Adrenal gland (tissue), 12 donors: ENCODE data around the gene ZNHIT1. TPM values are rescaled to one million over a fixed set of nuclear protein-coding genes. Genes with fewer than 3 reads are reported as not detected.
A peak's percentile ranks its signal among the peaks of the same experiment; 100 is the strongest.

Experiments used
- DNase-seq, 7 donors: peaks; one replicate each; pipeline ENCODE4 v3.0.0-alpha.2; 2019 to 2020
- H3K27ac ChIP-seq, 5 donors: fragments of 200-600 bp; sonication (generic) in 4 of 5; 1 replicate in 3 of 5; 2 replicates in 2 of 5; pipeline versions ENCODE4 v1.5.1 to v1.8.0; 2016 to 2020; ENCODE audit warnings: mild to moderate bottlenecking in 1 of 5
- H3K27me3 ChIP-seq: fragments of 200-600 bp; 2 replicates; pipeline ENCODE4 v1.8.0; 2021
- H3K36me3 ChIP-seq, 2 donors: fragments of 200-600 bp; replicated peaks in 1 of 2; 1 replicate in 1 of 2; 2 replicates in 1 of 2; pipeline versions ENCODE4 v1.5.1 to v1.8.0; 2018 to 2022
- H3K4me1 ChIP-seq, 2 donors: fragments of 200-600 bp; replicated peaks in 1 of 2; 1 replicate in 1 of 2; 2 replicates in 1 of 2; pipeline versions ENCODE4 v1.5.1 to v1.8.0; 2018 to 2021
- H3K4me3 ChIP-seq, 4 donors: fragments of 200-600 bp; sonication (generic) in 3 of 4; one replicate each; pipeline ENCODE4 v1.5.1; 2016 to 2018
- H3K9me3 ChIP-seq, 3 donors: fragments of 200-600 bp; sonication (generic) in 1 of 3; replicated peaks in 1 of 3; 1 replicate in 2 of 3; 2 replicates in 1 of 3; pipeline versions ENCODE4 v1.5.1 to v1.8.0; 2016 to 2021
- POLR2A ChIP-seq, 2 donors: fragments of 450-650 bp; IDR thresholded peaks; one replicate each; pipeline ENCODE4 v1.6.1; 2017; ENCODE audit warnings: antibody characterized with exemption in 2 of 2, mild to moderate bottlenecking in 2 of 2, moderate library complexity in 1 of 2
- WGBS, 4 donors: extraction: QIAGEN DNeasy Blood & Tissue Kit in 2 of 4; methylation state at CpG; one replicate each; pipeline versions ENCODE4 v1.1.5 to v1.1.7; 2013 to 2017; 5-methylcytosine and 5-hydroxymethylcytosine counted together
- intact Hi-C, 2 donors: fragments of 100-400 bp; cut with DNase I; formaldehyde crosslinking; loops; one replicate each; pipeline versions ENCODE4 v1.14.1 to v1.15.0; 2022 to 2023
- polyA plus RNA-seq, 3 donors: library from polyadenylated mRNA; stranded (reverse); fragments of 200-250 nt in 2 of 3; fragments of 350-450 nt in 1 of 3; fragmentation: Illumina TruSeq in 1 of 3; extraction: RNeasy Lipid Tissue Mini Kit (QIAGEN cat#74804) in 1 of 3; gene quantifications; one replicate each; pipeline ENCODE4 v1.2.3, GENCODE V29; 2013 to 2014
- total RNA-seq, 9 donors: library from RNA; depleted of rRNA in 4 of 9; stranded (reverse); fragments of >200 nt in 4 of 9; fragments of 120-200 nt in 1 of 9; fragmentation: NEBNext Ultra II Directional in 1 of 9; extraction: Animal tissue kit (Norgen Biotek cat#: 25700) in 1 of 9; gene quantifications; one replicate each; pipeline versions ENCODE4 v1.1.0 to v1.2.4, GENCODE V29; 2013 to 2023
- TF ChIP-seq, protein P1 (sequence below), 6 experiments: fragments of 450-650 bp in 4 of 6; fragments of 200-600 bp in 2 of 6; sonication (generic) in 1 of 6; IDR thresholded peaks; 1 replicate in 5 of 6; 2 replicates in 1 of 6; pipeline versions ENCODE4 v1.5.1 to v1.8.0; 2016 to 2021; ENCODE audit warnings: antibody characterized with exemption in 6 of 6, mild to moderate bottlenecking in 2 of 6, moderate library complexity in 1 of 6
- donor health status: healthy with polysubstance abuse.
- donor health status: Bipolar disorder and iron deficiency.
- donor health status: DM: yes; HTN: yes; CAD: no.
- donor health status: DM: no; HTN: no; CAD: no.
- donor health status: DM: no; HTN: no; CAD: no.
- donor health status: DM: yes; HTN: yes; CAD: no.

Gene ZNHIT1
- total and polyA plus RNA-seq, 12 donors: 34.7 to 228 (median 104) TPM

DNA sequence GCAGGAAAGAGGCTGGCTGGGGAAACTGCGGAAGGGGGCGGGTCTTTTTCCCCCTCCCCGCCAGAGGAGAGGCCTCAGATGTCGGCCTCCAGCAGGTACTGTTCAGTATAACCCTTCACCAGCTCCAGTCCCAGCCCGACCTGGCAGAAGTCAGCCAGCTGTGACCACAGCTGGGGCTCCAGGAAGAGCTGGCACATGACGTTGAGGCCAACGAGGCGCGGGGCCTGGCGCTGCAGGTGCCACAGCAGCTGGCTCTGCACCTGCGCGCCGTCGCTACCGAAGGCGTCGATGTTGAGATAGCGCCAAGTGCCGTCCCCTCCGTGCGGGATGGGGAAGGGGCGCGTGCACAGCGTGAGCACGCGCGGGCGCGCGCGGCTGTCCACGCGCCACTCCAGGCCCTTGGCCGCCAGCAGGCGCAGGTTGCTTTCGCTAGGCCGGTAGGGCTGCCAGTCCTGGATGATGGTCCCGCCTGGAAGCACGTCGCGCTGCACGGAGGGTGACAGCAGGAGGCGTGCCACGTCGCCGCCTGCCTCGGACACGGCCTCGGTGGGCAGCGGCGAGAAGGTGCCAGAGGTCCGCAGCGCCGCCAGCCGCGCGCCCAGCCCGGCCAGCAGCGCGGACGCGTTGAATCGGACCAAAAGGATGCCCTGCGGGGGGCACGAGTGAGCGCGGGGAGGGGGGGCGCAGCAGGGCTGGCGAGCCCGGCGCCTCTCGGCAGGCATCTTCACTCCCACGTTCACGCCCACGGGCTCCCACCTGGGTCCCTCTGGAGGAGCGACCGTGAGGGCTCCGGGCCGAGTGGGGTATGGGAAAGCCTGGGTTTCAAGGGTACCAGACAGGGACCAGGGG is 45.7 kb upstream of the ZNHIT1 start:
- 0 to 3% (median 2%) methylated on average over 4 to 79 of the region's 79 CpGs for WGBS, 4 donors
- peaks cover 84% of the 10 kb centered on the region for H3K27me3 ChIP-seq
- no peak overlapping the region for H3K27ac ChIP-seq
- H3K36me3 ChIP-seq: no peaks in the 10 kb centered on the region
- peaks cover 12 to 22% of the 10 kb centered on the region in 2 donors for H3K4me1 ChIP-seq
- intact Hi-C loops: no loop called here
- no peaks in the 10 kb centered on the region for H3K9me3 ChIP-seq
- no peak for DNase-seq
- no peak for TF ChIP-seq POLR2A (IDR thresholded peaks at IDR 0.05)
- TF ChIP-seq, protein P1, sequence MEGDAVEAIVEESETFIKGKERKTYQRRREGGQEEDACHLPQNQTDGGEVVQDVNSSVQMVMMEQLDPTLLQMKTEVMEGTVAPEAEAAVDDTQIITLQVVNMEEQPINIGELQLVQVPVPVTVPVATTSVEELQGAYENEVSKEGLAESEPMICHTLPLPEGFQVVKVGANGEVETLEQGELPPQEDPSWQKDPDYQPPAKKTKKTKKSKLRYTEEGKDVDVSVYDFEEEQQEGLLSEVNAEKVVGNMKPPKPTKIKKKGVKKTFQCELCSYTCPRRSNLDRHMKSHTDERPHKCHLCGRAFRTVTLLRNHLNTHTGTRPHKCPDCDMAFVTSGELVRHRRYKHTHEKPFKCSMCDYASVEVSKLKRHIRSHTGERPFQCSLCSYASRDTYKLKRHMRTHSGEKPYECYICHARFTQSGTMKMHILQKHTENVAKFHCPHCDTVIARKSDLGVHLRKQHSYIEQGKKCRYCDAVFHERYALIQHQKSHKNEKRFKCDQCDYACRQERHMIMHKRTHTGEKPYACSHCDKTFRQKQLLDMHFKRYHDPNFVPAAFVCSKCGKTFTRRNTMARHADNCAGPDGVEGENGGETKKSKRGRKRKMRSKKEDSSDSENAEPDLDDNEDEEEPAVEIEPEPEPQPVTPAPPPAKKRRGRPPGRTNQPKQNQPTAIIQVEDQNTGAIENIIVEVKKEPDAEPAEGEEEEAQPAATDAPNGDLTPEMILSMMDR (IDR thresholded peaks at IDR 0.05): no peak
- H3K4me3 ChIP-seq: no peak overlapping the region

DNA sequence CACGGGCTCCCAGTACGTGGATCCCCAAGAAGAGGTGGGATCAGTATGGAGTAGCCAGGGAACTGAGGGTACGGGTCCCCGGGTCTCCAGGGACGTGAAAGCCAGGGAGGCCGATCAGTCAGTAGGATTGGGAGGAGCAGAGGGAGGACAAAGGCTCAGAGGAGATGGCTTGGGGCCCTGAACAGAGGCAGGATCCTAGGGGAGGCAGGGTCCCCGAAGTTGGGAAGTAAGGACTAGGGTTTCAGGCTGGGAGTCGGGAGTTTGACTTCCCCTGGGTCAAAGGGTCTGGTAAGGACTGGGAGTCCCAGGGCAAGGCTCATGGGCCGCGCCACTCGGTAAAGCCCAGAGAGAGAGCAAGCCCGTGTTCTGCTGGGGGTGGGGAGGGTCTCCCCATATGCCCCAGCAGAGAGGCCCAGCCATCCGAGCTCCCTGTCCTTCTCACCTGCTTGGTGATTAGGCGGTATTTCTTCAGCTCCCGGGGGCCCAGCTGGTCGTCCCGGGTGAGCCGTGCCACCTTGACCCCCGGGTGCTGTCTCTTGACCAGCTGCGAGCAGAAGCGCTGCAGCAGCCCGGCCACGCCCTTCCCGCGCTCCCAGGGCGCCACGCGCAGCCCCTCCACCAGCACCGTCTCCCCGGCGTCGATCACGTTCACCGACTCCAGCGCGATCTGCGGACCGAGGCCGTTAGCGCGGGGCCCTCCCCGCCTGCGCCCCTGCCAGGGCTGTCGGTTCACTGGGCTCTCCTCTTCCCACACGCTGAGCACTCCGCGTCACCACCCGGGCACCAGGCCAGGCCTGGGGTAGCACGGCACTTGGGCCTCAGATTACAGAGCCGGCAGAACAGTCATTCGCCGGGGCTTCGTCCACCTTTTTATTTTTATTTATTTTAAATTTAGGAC is 44.9 kb upstream of the ZNHIT1 start:
- peak; percentile 79 to 91 (median 87) for DNase-seq
- TF ChIP-seq, protein P1 (IDR thresholded peaks at IDR 0.05): no peak
- TF ChIP-seq POLR2A (IDR thresholded peaks at IDR 0.05): no peak
- Histone ChIP-seq H3K27ac (no peak overlapping the region), H3K4me3 (no peak overlapping the region), H3K36me3 (no peaks in the 10 kb centered on the region), H3K27me3 (peaks cover 92% of the 10 kb centered on the region), H3K9me3 (no peaks in the 10 kb centered on the region), H3K4me1 (peaks cover 12 to 22% of the 10 kb centered on the region in 2 donors)
- intact Hi-C loops: no loop called here
- WGBS, 4 donors: 2 to 4% (median 2%) methylated on average over 13 to 53 of the region's 53 CpGs

DNA sequence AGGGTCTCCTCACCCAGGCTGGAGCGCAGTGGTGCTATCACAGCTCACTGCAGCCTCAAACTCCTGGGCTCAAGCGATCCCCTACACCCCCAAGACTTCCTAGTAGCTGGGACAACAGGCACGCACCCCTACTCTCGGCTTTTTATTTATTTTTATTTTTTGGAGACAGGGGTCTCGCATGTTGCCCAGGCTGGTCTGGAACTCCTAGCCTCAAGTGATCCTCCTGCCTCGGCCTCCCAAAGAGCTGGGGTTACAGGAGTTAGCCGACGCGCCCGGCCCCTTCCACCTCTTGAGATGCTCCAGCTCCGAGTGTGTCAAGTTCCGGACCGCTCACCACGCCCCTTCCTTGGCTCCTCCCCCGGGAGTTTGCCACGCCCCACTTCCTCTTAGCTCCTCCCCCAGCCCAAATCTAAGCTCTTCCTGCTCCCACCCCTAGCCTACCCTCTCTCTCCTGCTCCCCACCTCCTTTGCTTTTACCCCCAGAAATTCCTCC is 44.2 kb upstream of the ZNHIT1 start:
- Histone ChIP-seq H3K36me3 (no peaks in the 10 kb centered on the region), H3K9me3 (no peaks in the 10 kb centered on the region), H3K4me1 (peaks cover 12 to 22% of the 10 kb centered on the region in 2 donors), H3K27ac (no peak overlapping the region), H3K4me3 (no peak overlapping the region), H3K27me3 (peaks cover 91% of the 10 kb centered on the region)
- peak in 2 of 7 donors; percentile 24 to 44 for DNase-seq
- intact Hi-C loops: no loop called here
- TF ChIP-seq, protein P1 (IDR thresholded peaks at IDR 0.05): no peak
- no peak for TF ChIP-seq POLR2A (IDR thresholded peaks at IDR 0.05)
- 3 to 9% (median 7%) methylated on average over 16 of the region's 16 CpGs for WGBS, 4 donors

DNA sequence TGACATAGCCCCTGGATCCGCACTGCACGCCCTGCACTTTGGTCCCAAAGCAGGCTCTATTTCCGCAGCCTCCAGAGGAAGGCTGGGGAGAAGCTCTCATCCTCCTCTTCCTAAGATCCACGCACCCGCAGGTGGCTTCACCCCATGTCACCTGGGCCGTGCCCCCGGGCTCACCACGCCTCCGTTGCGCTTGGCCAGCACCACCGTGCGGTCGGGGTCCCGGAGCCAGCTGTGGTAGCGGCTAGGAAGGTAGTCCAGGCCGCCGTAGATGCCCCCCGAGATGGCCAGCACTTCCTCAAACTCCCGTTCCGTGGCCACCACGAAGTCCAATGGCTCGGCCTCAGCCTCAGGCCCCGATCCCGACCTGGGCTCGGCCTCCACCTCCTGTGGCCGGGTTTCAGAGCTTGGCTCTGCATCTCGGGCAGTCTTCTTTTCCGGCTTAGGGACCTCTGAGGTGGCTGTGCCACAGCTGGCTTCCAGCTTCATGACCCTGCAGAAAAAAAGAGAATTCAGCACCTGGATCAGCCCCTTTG is 43.6 kb upstream of the ZNHIT1 start:
- peaks cover 12 to 22% of the 10 kb centered on the region in 2 donors for H3K4me1 ChIP-seq
- intact Hi-C loops: no loop called here
- WGBS, 4 donors: 9 to 23% (median 14%) methylated on average over 4 to 28 of the region's 28 CpGs

More for the DNA sequence above, 43.6 kb upstream of the ZNHIT1 start:
- no peak overlapping the region for H3K27ac ChIP-seq
- H3K4me3 ChIP-seq: no peak overlapping the region
- no peaks in the 10 kb centered on the region for H3K9me3 ChIP-seq
- TF ChIP-seq, protein P1 (IDR thresholded peaks at IDR 0.05): no peak
- TF ChIP-seq POLR2A (IDR thresholded peaks at IDR 0.05): no peak
- H3K36me3 ChIP-seq: no peaks in the 10 kb centered on the region
- peaks cover 91% of the 10 kb centered on the region for H3K27me3 ChIP-seq
- no peak for DNase-seq
